ENCODE measurements around the gene ACTN4. TPM values are rescaled to one million over a fixed set of nuclear protein-coding genes. Genes with fewer than 3 reads are reported as not detected.

Gene ACTN4
- total and polyA plus RNA-seq, 2 experiments from 2014 or later: 68.9 to 427 TPM

- ATAC-seq (no peak), DNase-seq (ENCODE audit: low spot score) (no peak)
- H3K79me2 ChIP-seq (replicated peaks; ENCODE audit: insufficient read depth): peaks cover 100% of the 10 kb centered on the region
- H3K4me1 ChIP-seq (ENCODE audit: insufficient read depth): peaks cover 93% of the 10 kb centered on the region
- H3K4me3 ChIP-seq: no peak overlapping the region
- peak overlapping the region; percentile 66 for H3K4me2 ChIP-seq
- H3K27me3 Mint-ChIP-seq (ENCODE audit: insufficient read depth, low read depth, poor library complexity): peaks cover 16% of the 10 kb centered on the region
- peaks cover 17% of the 10 kb centered on the region for H3F3A ChIP-seq (replicated peaks; ENCODE audit: low read depth)
- H3K27ac ChIP-seq (ENCODE audit: low read depth): peak overlapping the region; percentile 99; the same call in 1 of the 2 replicates
- TF ChIP-seq JUNB (IDR thresholded peaks at IDR 0.05; ENCODE audit: unreplicated experiment) (no peak), NANOG (IDR thresholded peaks at IDR 0.05; ENCODE audit: borderline replicate concordance) (no peak), REST (IDR thresholded peaks at IDR 0.05; ENCODE audit: unreplicated experiment) (no peak), CTCF (conservative IDR thresholded peaks at IDR 0.05; ENCODE audit: low read depth in 2 of 2) (no peak), STAT1 (IDR thresholded peaks at IDR 0.05; ENCODE audit: unreplicated experiment) (no peak), ETS1 (IDR thresholded peaks at IDR 0.05) (no peak), EZH2phosphoT487 (IDR thresholded peaks at IDR 0.05; ENCODE audit: unreplicated experiment) (no peak), ZNF462 (CRISPR knock-in tag; IDR thresholded peaks at IDR 0.05) (no peak), ZNF114 (CRISPR knock-in tag; IDR thresholded peaks at IDR 0.05) (no peak), POLR2AphosphoS5 (IDR thresholded peaks at IDR 0.05; ENCODE audit: low read depth) (no peak), ZNF331 (CRISPR knock-in tag; IDR thresholded peaks at IDR 0.05; ENCODE audit: low read depth) (no peak), CREB1 (CRISPR knock-in tag; IDR thresholded peaks at IDR 0.05; ENCODE audit: low read depth) (no peak), EZH2 (IDR thresholded peaks at IDR 0.05; ENCODE audit: low read depth, unreplicated experiment) (no peak)
- peaks cover 34% of the 10 kb centered on the region for H3K36me3 Mint-ChIP-seq (ENCODE audit: low read depth)
- no peak overlapping the region; the same call in 2 of the 3 replicates for H3K4me3 Mint-ChIP-seq
- H3K9me3 Mint-ChIP-seq: no peaks in the 10 kb centered on the region
- peaks cover 50% of the 10 kb centered on the region for H4K20me1 ChIP-seq (replicated peaks; ENCODE audit: insufficient read depth)
- 0 out of 2 replicates have a peak, but pooled peaks cover 4% of the 10 kb centered on the region for H3K36me3 ChIP-seq (ENCODE audit: insufficient read depth)
- H2AFZ ChIP-seq: no peak overlapping the region
- no peaks in the 10 kb centered on the region for H3K9me2 ChIP-seq (ENCODE audit: insufficient read depth)
- H3K27ac Mint-ChIP-seq: peak overlapping the region; percentile 18; the same call in 1 of the 2 replicates
- H3K4me1 Mint-ChIP-seq: peaks cover 91% of the 10 kb centered on the region
- no peaks in the 10 kb centered on the region for H3K27me3 ChIP-seq (ENCODE audit: insufficient read depth)
These were observed 13.3 kb downstream of the ACTN4 start for GRCh38 chr19:38660724-38661123.

Data from GM23338 (cell line).